Right atrium auricular region (tissue), 2 donors: ENCODE data around the gene CEP70. TPM values are rescaled to one million over a fixed set of nuclear protein-coding genes. Genes with fewer than 3 reads are reported as not detected.
"Not testable (repeated sequence)": the region's sequence is repeated elsewhere in the genome, so short reads cannot be mapped to it uniquely, and the experiment has no call there.

Source experiments
- DNase-seq: peaks from one replicate; pipeline ENCODE4 v3.0.0-alpha.2; 2019; ENCODE audit warnings: low spot score
- H3K27ac ChIP-seq, 2 donors: fragments of 200-600 bp; sonication (generic); 1 replicate in 1 of 2; 2 replicates in 1 of 2; pipeline ENCODE4 v1.5.1; 2016 to 2019
- H3K27me3 ChIP-seq, 2 donors: fragments of 200-600 bp; sonication (generic); one replicate each; pipeline versions ENCODE4 v1.5.1 to v1.6.0; 2017 to 2019
- H3K36me3 ChIP-seq: fragments of 200-600 bp; sonication (generic); one replicate; pipeline ENCODE4 v1.5.1; 2016
- H3K4me1 ChIP-seq, 2 donors: fragments of 200-600 bp; sonication (generic); one replicate each; pipeline versions ENCODE4 v1.5.1 to v1.6.0; 2017 to 2019
- H3K4me3 ChIP-seq, 2 donors: fragments of 200-600 bp; sonication (generic); 1 replicate in 1 of 2; 2 replicates in 1 of 2; pipeline ENCODE4 v1.5.1; 2017 to 2019; ENCODE audit warnings: mild to moderate bottlenecking in 1 of 2, moderate library complexity in 1 of 2
- H3K9me3 ChIP-seq, 2 donors: fragments of 200-600 bp; sonication (generic); one replicate each; pipeline ENCODE4 v1.5.1; 2019
- total RNA-seq, 2 donors: library from RNA; depleted of rRNA; stranded (reverse); fragments of >200 nt; gene quantifications; one replicate each; pipeline ENCODE4 v1.1.0, GENCODE V29; 2016
- TF ChIP-seq, protein P1 (sequence below), 2 donors: fragments of 200-600 bp; sonication (generic); IDR thresholded peaks; one replicate each; pipeline ENCODE4 v1.5.1; 2019; ENCODE audit warnings: antibody characterized with exemption in 2 of 2

Gene CEP70
- total RNA-seq, 2 donors from 2014 or later, result 18.9 to 24.3 TPM

DNA sequence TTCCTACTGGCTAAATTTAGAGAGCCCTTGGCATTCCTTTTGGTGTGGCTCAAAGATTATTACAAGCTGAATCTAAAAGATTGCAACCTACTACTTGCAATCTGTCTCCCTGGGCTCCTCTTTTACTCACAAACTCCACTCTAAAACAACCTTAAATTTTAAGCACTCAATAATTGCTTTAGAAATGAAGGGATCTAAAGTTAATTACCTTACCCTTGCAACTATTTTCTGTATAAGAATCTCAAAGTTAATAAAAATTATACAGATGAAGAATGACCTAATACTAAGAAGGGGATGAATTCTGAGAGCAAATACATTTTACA, 99.5 kb downstream of the CEP70 start:
- Histone ChIP-seq H3K9me3 (no peaks in the 10 kb centered on the region), H3K4me3 (no peak overlapping the region), H3K4me1 (peaks cover 0 to 15% of the 10 kb centered on the region in 2 donors), H3K27me3 (no peaks in the 10 kb centered on the region), H3K27ac (peak overlapping the region; percentile 19 to 82), H3K36me3 (peaks cover 2% of the 10 kb centered on the region)
- DNase-seq, result no peak
- TF ChIP-seq, protein P1, sequence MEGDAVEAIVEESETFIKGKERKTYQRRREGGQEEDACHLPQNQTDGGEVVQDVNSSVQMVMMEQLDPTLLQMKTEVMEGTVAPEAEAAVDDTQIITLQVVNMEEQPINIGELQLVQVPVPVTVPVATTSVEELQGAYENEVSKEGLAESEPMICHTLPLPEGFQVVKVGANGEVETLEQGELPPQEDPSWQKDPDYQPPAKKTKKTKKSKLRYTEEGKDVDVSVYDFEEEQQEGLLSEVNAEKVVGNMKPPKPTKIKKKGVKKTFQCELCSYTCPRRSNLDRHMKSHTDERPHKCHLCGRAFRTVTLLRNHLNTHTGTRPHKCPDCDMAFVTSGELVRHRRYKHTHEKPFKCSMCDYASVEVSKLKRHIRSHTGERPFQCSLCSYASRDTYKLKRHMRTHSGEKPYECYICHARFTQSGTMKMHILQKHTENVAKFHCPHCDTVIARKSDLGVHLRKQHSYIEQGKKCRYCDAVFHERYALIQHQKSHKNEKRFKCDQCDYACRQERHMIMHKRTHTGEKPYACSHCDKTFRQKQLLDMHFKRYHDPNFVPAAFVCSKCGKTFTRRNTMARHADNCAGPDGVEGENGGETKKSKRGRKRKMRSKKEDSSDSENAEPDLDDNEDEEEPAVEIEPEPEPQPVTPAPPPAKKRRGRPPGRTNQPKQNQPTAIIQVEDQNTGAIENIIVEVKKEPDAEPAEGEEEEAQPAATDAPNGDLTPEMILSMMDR (IDR thresholded peaks at IDR 0.05), result no peak

DNA sequence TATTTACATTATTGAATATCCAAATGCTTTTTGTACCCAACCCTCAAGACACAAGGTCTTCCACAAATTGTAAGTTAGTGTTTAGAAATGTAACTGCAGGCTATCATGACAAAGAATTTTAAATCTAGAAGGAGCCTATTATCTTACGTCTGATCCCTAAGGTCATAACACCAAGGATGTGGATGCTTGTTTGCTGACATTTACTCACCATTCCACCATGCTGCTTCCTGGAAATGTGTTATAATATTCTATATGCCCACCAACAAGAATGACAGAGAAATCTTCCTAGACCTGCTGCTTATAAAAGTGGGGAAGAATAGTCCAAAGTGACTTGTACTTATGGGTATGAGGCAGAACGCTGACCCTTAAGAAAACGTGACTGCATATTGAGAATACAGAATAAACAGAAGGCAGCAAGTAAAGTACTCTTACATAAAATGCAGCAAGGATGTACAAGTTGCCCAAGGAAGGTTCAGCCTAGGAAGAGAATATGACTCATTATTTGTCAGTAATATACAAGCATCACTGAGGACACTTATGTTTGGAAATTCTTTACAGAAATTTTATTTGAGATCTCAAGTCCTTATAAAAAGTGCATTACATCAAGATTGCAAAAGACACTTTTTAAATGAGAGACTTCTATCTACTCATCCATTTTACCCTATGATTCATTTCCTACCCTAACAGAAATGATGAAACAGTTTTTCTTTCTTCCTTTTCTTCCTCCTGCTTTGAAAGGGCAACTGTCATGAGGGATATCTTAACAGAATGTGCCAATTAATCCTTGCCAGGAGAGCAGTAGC, 100.1 kb downstream of the CEP70 start:
- TF ChIP-seq, protein P1 (IDR thresholded peaks at IDR 0.05), result no peak
- no peaks in the 10 kb centered on the region for H3K9me3 ChIP-seq
- H3K4me1 ChIP-seq, result peaks cover 0 to 15% of the 10 kb centered on the region in 2 donors
- no peak overlapping the region for H3K4me3 ChIP-seq
- peak overlapping the region; percentile 19 to 82 for H3K27ac ChIP-seq
- H3K36me3 ChIP-seq, result no peaks in the 10 kb centered on the region
- DNase-seq, result no peak
- no peaks in the 10 kb centered on the region for H3K27me3 ChIP-seq

DNA sequence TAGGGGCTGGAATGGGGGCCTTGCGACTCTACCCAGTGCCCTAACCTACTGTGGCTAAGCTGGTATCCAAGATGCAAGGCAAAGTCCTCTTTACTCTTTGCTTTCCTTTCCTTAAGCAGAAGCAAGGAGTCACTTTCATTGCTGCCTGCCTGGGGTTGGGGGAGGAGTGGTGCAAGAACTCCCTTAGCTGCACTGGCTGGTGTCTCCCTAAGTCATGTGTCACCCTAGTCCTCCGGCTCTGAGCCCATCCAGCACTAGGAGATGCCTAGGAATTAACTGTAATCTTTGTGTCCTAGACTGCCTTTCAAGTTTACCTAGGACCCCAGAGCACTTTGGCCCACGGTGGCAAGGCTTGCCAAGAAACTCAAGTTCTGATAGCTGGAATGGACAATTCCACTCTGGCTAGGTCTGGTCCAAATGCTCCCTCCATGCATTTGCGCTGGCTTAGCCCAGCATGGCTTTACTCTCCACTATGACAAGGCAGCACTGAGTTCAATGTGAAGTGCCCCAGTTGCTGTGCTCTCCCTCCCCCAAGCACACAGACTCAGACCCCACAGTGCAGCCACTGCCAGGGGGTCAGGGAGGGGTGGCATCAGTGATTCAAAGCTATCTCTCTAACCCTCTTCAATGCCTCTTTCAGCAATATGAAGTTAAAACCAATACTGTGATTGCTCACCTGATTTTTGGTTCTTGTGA, 100.9 kb downstream of the CEP70 start:
- Histone ChIP-seq H3K9me3 (peaks cover 0 to under 1% of the 10 kb centered on the region in 2 donors), H3K36me3 (no peaks in the 10 kb centered on the region), H3K4me1 (peaks cover 0 to 15% of the 10 kb centered on the region in 2 donors), H3K27me3 (no peaks in the 10 kb centered on the region), H3K27ac (peak overlapping the region in 1 of 2 donors; percentile 82), H3K4me3 (no peak overlapping the region)
- TF ChIP-seq, protein P1 (IDR thresholded peaks at IDR 0.05), result no peak
- no peak for DNase-seq

DNA sequence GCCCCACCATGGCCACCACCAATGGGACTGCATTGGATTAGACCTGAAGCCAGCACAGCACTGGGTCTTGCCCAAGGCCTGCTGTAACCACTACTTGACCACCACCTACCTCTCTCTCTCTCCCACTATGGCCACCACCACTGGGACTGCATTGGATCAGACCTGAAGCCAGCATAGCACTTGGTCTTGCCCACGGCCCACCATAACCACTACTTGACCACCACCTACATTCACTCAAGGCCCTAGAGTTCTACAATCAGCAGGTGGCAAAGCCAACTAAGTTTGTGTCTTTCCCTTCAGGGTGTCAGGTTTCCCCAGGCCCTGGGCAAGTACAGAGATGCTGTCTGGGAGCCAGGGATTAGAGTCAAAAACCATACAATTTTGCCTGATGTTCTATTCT, 102.1 kb downstream of the CEP70 start:
- Histone ChIP-seq H3K9me3 (peaks cover 0 to 12% of the 10 kb centered on the region in 2 donors), H3K4me1 (peaks cover 0 to 15% of the 10 kb centered on the region in 2 donors), H3K36me3 (no peaks in the 10 kb centered on the region), H3K27ac (peak overlapping the region in 1 of 2 donors; percentile 82), H3K27me3 (no peaks in the 10 kb centered on the region), H3K4me3 (no peak overlapping the region)
- DNase-seq, result no peak
- TF ChIP-seq, protein P1 (IDR thresholded peaks at IDR 0.05), result no peak

DNA sequence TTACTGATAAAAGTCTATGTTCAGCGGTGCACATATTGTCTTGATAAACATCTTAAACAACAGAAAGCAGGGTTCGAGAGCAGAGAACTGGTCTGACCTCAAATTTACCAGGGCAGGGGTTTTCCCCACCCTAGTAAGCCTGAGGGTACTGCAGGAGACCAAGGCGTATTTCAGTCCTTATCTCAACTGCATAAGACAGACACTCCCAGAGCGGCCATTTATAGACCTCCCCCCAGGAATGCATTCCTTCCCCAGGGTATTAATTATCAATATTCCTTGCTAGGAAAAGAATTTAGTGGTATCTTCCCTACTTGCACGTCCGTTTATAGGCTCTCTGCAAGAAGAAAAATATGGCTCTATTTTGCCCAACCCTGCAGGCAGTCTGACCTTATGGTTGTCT, 107.5 kb downstream of the CEP70 start:
- H3K4me3 ChIP-seq, H3K4me1 ChIP-seq: not testable (repeated sequence)

DNA sequence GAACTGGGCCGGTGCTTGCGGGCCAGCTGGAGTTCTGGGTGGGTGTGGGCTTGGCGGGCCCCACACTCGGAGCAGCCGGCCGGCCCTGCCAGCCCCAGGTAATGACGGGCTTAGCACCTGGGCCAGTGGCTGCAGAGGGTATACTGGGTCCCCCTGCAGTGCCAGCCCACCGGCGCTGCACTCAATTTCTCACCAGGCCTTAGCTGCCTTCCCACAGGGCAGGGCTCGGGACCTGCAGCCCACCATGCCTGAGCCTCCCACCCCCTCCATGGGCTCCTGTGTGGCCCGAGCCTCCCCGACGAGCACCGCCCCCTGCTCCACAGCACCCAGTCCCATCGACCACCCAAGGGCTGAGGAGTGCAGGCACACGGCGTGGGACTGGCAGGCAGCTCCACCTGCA, 109.4 kb downstream of the CEP70 start:
- H3K27ac ChIP-seq, H3K36me3 ChIP-seq, H3K27me3 ChIP-seq, H3K4me1 ChIP-seq, DNase-seq, H3K4me3 ChIP-seq: not testable (repeated sequence)
- peaks cover 0 to 23% of the 10 kb centered on the region in 2 donors for H3K9me3 ChIP-seq

More for the DNA sequence above, 107.5 kb downstream of the CEP70 start:
- DNase-seq, H3K36me3 ChIP-seq, H3K27me3 ChIP-seq, H3K27ac ChIP-seq: not testable (repeated sequence)
- peaks cover 0 to 23% of the 10 kb centered on the region in 2 donors for H3K9me3 ChIP-seq
